ENCODE data around the gene CAMKMT.
"Not testable (repeated sequence)": the region's sequence is repeated elsewhere in the genome, so short reads cannot be mapped to it uniquely, and the experiment has no call there.

Gene CAMKMT

DNA sequence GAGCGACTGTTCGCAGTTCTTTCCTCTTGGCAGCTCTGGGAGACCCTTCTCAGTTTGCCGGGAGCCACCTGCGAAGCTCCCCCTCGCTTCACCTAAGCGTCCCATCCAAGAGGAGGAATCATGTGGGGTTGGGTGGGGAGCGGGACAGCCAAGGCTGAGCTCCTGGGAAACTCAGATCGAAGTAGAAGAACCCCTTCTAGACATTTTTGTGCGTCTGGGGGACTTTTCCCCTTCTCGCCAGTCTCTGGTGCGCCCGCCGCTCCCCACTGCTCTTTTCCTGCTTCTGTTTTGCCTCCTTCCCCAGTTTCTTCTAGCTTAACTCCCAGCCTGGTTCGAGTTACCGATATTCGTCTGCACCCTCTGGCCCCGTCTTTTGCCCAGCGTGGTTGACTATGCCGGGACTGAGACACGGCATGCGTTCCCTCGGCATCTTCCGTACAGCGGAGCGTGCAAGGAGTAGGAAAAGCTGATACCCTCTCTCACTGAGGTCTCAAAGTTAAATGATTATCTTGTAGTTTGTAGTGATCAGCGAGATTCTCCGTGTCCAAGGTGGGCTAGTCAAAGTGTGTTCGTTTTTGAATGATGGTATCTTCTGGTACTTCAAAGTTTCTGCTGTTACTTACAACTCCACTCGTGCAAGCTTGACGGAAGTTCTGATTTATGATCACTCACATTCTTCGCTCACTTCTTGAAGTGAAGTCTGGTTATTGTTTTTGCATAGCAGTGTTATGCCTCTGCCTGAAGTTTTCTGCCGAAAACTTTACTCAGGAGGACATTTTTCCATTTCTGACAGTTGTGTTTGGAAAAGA lies 664 bp downstream of the CAMKMT start:
- no peaks in the 10 kb centered on the region for H3K27me3 ChIP-seq (ENCODE audit: control insufficient read depth, insufficient read depth, low read length)
- H3K9ac ChIP-seq (ENCODE audit: low read depth, low read length), result peak overlapping the region; percentile 86
- H3K36me3 ChIP-seq (ENCODE audit: control insufficient read depth, insufficient read depth, low read length), result no peaks in the 10 kb centered on the region
- H3K4me1 ChIP-seq (ENCODE audit: control insufficient read depth, insufficient read depth, low read length), result peaks cover 3% of the 10 kb centered on the region
- no peaks in the 10 kb centered on the region for H3K9me3 ChIP-seq (ENCODE audit: control insufficient read depth, insufficient read depth, low read length)
- H3K4me3 ChIP-seq (ENCODE audit: low read depth, low read length), result peak overlapping the region; percentile 91

DNA sequence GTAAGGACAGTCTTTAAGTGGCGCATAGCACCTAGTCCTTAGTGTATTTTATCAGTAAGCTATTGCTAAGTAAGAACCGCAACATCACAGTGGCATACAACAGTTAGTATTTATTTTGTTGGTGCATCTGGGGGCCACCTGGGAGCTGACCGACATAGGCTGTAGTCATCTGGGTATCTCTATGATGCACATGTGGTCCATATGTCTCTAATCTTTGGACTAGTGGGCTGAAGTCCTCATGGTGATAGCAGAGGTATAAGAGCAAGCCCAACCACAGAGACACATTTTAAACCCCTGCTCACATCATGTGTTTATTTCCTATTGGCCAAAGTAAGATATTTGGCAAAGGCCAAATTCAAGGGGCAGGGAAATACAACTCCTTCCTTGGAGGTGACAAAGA lies 2.9 kb downstream of the CAMKMT start:
- no peaks in the 10 kb centered on the region for H3K27me3 ChIP-seq (ENCODE audit: control insufficient read depth, insufficient read depth, low read length)
- H3K4me3 ChIP-seq (ENCODE audit: low read depth, low read length), result no peak overlapping the region
- no peaks in the 10 kb centered on the region for H3K9me3 ChIP-seq (ENCODE audit: control insufficient read depth, insufficient read depth, low read length)
- no peak overlapping the region for H3K9ac ChIP-seq (ENCODE audit: low read depth, low read length)
- peaks cover 3% of the 10 kb centered on the region for H3K4me1 ChIP-seq (ENCODE audit: control insufficient read depth, insufficient read depth, low read length)
- no peaks in the 10 kb centered on the region for H3K36me3 ChIP-seq (ENCODE audit: control insufficient read depth, insufficient read depth, low read length)

DNA sequence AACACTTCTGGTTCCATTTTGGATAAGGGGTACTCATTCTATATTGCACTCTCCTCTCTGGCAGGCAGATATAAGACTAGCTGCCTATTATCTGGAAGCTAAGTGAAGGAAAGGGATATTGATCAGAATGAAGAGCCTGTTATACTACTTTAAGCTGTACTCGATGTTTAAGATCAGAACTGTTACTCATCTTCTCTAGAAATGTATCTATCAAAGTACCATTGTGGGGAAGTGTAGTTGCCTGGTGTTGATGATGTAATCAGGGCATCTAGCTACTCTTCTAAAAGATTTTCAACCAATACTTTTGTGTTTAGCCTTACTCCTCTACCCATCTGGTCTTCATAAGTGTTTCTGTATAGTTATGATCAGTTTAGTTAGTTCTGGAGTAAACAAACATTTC lies 5.8 kb downstream of the CAMKMT start:
- Histone ChIP-seq H3K27me3 (ENCODE audit: control insufficient read depth, insufficient read depth, low read length) (no peaks in the 10 kb centered on the region), H3K9ac (ENCODE audit: low read depth, low read length) (no peak overlapping the region), H3K4me1 (ENCODE audit: control insufficient read depth, insufficient read depth, low read length) (peaks cover 6% of the 10 kb centered on the region), H3K9me3 (ENCODE audit: control insufficient read depth, insufficient read depth, low read length) (no peaks in the 10 kb centered on the region), H3K4me3 (ENCODE audit: low read depth, low read length) (no peak overlapping the region), H3K36me3 (ENCODE audit: control insufficient read depth, insufficient read depth, low read length) (no peaks in the 10 kb centered on the region)

DNA sequence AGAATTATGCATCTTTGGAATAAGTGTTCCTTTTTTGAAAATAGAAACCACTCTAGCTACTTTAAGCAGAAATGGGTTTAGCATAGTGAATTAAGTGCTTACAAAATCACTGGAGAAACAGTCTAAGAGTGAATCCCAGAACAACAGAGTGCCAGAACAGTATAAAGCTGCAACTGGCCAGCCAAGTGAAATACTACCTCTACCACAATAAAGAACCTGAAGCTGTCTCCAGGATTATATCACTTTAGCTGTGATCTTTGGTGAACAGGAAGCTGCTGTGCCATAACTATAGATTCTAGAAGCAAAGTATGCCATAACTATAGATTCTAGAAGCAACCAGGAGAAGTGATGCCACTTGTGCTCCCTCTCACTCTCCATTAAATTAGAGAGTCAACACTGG lies 7.6 kb downstream of the CAMKMT start:
- Histone ChIP-seq H3K27me3 (ENCODE audit: control insufficient read depth, insufficient read depth, low read length) (no peaks in the 10 kb centered on the region), H3K9me3 (ENCODE audit: control insufficient read depth, insufficient read depth, low read length) (no peaks in the 10 kb centered on the region), H3K4me1 (ENCODE audit: control insufficient read depth, insufficient read depth, low read length) (peaks cover 6% of the 10 kb centered on the region), H3K36me3 (ENCODE audit: control insufficient read depth, insufficient read depth, low read length) (no peaks in the 10 kb centered on the region), H3K4me3 (ENCODE audit: low read depth, low read length) (no peak overlapping the region), H3K9ac (ENCODE audit: low read depth, low read length) (no peak overlapping the region)

DNA sequence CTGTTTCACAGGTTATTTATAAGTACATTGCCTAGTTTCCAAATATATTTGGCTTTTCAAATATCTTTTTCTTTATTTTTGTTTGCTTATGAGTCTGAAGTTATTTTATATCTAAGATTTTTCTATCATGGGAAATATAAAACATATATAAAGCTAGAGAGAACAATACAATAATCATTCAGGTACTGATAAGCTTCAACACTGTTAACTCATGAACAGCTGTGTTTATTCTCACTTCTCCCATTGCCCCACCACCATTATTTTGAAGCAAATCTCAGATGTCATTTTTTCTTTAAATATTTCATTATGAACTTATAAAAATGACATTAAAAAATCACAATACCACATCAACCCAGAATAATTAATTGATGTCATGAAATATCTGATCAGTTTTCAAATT lies 9.7 kb downstream of the CAMKMT start:
- Histone ChIP-seq H3K9ac (ENCODE audit: low read depth, low read length) (no peak overlapping the region), H3K27me3 (ENCODE audit: control insufficient read depth, insufficient read depth, low read length) (no peaks in the 10 kb centered on the region), H3K9me3 (ENCODE audit: control insufficient read depth, insufficient read depth, low read length) (no peaks in the 10 kb centered on the region), H3K36me3 (ENCODE audit: control insufficient read depth, insufficient read depth, low read length) (no peaks in the 10 kb centered on the region), H3K4me1 (ENCODE audit: control insufficient read depth, insufficient read depth, low read length) (peaks cover 6% of the 10 kb centered on the region), H3K4me3 (ENCODE audit: low read depth, low read length) (no peak overlapping the region)

DNA sequence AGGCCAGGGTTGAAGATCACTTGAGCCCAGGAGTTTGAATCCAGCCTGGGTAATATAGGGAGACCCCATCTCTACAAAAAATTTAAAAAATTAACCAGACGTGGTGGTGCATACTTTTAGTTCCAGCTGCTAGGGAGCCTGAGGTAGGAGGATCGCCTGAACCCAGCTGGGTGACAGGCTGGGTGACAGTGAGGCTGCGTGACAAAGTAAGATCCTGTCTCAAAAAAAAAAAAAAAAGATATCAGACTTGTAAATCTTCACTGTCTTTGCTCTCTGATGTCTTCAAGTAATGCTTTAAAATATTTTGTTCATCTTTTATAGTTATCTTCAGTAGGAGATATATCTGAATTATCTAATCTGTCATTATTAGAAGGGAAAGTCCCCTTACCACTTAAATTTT lies 10.5 kb downstream of the CAMKMT start:
- Histone ChIP-seq H3K4me1 (ENCODE audit: control insufficient read depth, insufficient read depth, low read length) (peaks cover 6% of the 10 kb centered on the region), H3K9me3 (ENCODE audit: control insufficient read depth, insufficient read depth, low read length) (no peaks in the 10 kb centered on the region), H3K36me3 (ENCODE audit: control insufficient read depth, insufficient read depth, low read length) (no peaks in the 10 kb centered on the region), H3K27me3 (ENCODE audit: control insufficient read depth, insufficient read depth, low read length) (no peaks in the 10 kb centered on the region), H3K4me3 (ENCODE audit: low read depth, low read length) (no peak overlapping the region), H3K9ac (ENCODE audit: low read depth, low read length) (no peak overlapping the region)

DNA sequence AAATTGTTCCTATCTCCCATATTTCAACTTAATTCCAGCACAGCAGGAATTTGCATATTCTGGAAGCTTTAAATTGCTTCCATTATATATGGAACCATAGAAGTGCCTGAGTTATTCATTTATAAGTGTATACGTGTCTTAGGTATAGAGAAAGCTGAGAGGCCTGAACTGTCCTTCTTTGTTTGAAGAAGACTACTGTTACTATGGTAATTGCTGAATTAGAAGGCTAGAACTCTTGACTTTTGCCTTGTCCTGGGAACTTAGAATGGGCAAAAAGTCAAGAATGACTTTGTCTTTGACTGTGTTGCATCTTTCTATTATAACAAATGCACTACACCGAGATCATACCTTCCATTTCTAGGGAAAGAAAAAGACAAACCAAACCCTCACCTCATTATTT lies 15.7 kb downstream of the CAMKMT start:
- Histone ChIP-seq H3K9ac (ENCODE audit: low read depth, low read length) (no peak overlapping the region), H3K36me3 (ENCODE audit: control insufficient read depth, insufficient read depth, low read length) (no peaks in the 10 kb centered on the region), H3K4me1 (ENCODE audit: control insufficient read depth, insufficient read depth, low read length) (peaks cover 4% of the 10 kb centered on the region), H3K4me3 (ENCODE audit: low read depth, low read length) (no peak overlapping the region), H3K27me3 (ENCODE audit: control insufficient read depth, insufficient read depth, low read length) (no peaks in the 10 kb centered on the region), H3K9me3 (ENCODE audit: control insufficient read depth, insufficient read depth, low read length) (no peaks in the 10 kb centered on the region)

DNA sequence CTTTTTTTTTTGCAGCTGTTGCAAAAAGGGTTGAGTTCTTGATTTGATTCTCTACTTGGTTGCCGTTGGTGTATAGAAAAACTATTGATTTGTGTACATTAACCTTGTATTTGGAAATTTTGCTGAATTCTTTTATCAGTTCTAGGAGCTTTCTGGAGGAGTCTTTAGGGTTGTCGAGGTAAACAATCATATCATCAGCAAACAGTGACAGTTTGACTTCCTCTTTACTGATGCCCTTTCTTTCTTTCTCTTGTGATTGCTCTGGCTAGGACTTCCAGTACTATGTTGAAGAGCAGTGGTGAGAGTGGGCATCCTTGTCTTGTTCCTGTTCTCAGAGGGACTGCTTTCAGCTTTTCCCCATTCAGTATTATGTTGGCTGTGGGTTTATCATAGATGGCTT lies 23.5 kb downstream of the CAMKMT start:
- H3K4me1 ChIP-seq (ENCODE audit: control insufficient read depth, insufficient read depth, low read length); H3K27me3 ChIP-seq (ENCODE audit: control insufficient read depth, insufficient read depth, low read length); H3K36me3 ChIP-seq (ENCODE audit: control insufficient read depth, insufficient read depth, low read length); H3K4me3 ChIP-seq (ENCODE audit: low read depth, low read length); H3K9me3 ChIP-seq (ENCODE audit: control insufficient read depth, insufficient read depth, low read length); H3K9ac ChIP-seq (ENCODE audit: low read depth, low read length): not testable (repeated sequence)

DNA sequence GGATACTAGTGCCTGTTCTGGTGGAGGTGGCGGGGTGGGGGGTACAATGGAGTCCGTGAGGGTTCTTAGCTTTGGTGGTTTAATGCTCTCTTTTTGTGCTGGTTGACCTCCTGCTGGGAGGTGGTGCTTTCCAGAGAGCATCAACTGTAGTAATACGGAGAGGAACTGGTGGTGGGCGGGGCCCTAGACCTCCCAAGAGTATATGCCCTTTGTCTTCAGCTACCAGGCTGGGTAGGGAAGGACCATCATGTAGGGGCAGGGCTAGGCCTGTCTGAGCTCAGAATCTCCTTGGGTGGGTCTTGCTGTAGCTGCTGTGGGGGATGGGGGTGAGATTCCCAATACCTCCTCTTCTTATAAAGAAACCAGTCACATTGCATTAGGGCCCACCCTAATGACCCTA lies 27.1 kb downstream of the CAMKMT start:
- Histone ChIP-seq H3K4me1 (ENCODE audit: control insufficient read depth, insufficient read depth, low read length) (no peaks in the 10 kb centered on the region), H3K27me3 (ENCODE audit: control insufficient read depth, insufficient read depth, low read length) (no peaks in the 10 kb centered on the region), H3K9me3 (ENCODE audit: control insufficient read depth, insufficient read depth, low read length) (no peaks in the 10 kb centered on the region), H3K9ac (ENCODE audit: low read depth, low read length) (no peak overlapping the region), H3K36me3 (ENCODE audit: control insufficient read depth, insufficient read depth, low read length) (no peaks in the 10 kb centered on the region), H3K4me3 (ENCODE audit: low read depth, low read length) (no peak overlapping the region)

DNA sequence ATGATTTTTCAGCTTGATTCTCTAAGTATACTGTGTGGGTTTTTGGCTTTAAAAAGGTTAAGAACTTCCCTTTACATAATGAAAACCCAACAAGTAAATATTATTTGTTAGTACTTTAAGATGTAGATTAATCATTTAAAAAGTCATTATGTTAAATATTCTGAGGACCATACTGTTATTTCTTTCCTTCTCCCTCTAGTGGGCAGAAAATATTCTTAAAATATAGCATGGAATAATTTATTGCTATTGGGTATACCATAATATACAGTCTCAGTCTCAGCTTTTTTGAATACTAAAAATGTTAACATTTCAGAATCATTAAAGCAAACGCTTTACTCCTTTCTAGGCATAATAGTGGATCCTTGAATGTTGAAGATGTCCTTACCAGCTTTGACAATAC lies 28.1 kb downstream of the CAMKMT start:
- Histone ChIP-seq H3K9me3 (ENCODE audit: control insufficient read depth, insufficient read depth, low read length) (no peaks in the 10 kb centered on the region), H3K36me3 (ENCODE audit: control insufficient read depth, insufficient read depth, low read length) (no peaks in the 10 kb centered on the region), H3K4me1 (ENCODE audit: control insufficient read depth, insufficient read depth, low read length) (no peaks in the 10 kb centered on the region), H3K4me3 (ENCODE audit: low read depth, low read length) (no peak overlapping the region), H3K27me3 (ENCODE audit: control insufficient read depth, insufficient read depth, low read length) (no peaks in the 10 kb centered on the region), H3K9ac (ENCODE audit: low read depth, low read length) (no peak overlapping the region)

DNA sequence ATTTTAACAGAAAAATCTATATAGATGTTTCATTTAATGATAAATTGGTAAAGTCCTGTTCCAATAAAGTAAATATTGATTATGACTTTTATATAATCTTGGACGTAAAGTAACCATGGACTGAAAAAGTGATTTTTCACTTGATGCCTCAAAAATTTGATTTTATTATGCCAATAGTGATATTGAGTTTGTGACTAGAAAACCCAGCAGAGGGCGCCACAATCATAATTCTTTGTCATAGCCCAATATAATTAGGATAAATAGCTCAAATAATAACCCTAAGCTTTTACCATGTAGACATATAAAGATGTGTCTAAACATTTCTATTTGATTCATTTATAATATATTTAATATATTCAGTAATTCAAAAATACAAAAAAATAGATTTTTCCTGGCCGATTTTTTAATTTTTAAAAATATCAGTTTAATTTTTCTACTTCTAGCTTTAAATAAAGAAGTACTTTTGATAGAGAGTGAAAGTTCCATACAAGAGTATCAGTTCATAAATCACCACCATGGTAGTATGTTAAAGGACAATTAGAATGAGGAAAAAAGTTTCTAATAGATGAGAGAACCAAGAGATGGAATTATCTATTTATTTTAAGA lies 30.7 kb downstream of the CAMKMT start:
- no peaks in the 10 kb centered on the region for H3K9me3 ChIP-seq (ENCODE audit: control insufficient read depth, insufficient read depth, low read length)
- no peak overlapping the region for H3K9ac ChIP-seq (ENCODE audit: low read depth, low read length)
- H3K36me3 ChIP-seq (ENCODE audit: control insufficient read depth, insufficient read depth, low read length), result no peaks in the 10 kb centered on the region
- no peaks in the 10 kb centered on the region for H3K27me3 ChIP-seq (ENCODE audit: control insufficient read depth, insufficient read depth, low read length)
- H3K4me1 ChIP-seq (ENCODE audit: control insufficient read depth, insufficient read depth, low read length), result peaks cover 3% of the 10 kb centered on the region
- H3K4me3 ChIP-seq (ENCODE audit: low read depth, low read length), result no peak overlapping the region

DNA sequence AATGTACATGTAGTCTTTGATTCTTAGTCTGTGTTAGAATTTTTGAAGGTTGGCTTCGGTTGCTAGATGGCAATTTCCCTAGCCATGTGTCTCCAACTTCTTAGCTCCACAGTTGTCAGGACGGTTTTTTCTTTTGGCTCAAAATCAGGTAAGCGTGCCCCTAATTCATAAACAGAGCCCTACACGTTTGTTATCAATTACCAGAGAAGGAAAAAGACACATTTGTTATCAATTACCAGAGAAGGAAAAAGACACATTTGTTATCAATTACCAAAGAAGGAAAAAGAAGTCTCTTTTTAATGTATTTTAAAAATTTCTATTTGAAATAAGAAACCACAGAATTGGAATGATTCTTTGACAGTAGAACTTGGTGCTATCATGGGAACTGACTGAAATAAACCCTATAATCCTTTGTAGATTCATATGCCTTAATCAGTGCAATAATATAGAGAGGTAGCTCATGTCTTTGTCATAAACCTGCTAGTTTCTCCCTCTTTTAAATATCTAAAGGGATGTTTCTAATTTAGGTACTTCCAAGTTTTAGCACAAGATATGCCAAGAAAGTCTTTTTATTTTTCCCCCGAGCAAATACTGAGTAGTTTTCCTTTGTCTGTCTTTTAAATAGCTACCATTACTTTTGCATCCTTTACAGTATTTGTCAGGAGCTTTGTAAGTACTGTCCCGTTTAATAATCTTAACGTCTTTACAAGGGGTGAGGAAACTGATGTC lies 35.9 kb downstream of the CAMKMT start:
- Histone ChIP-seq H3K9me3 (ENCODE audit: control insufficient read depth, insufficient read depth, low read length) (no peaks in the 10 kb centered on the region), H3K27me3 (ENCODE audit: control insufficient read depth, insufficient read depth, low read length) (no peaks in the 10 kb centered on the region), H3K4me1 (ENCODE audit: control insufficient read depth, insufficient read depth, low read length) (peaks cover 13% of the 10 kb centered on the region), H3K36me3 (ENCODE audit: control insufficient read depth, insufficient read depth, low read length) (no peaks in the 10 kb centered on the region), H3K4me3 (ENCODE audit: low read depth, low read length) (no peak overlapping the region), H3K9ac (ENCODE audit: low read depth, low read length) (no peak overlapping the region)

Data from iPS-15b (cell line).